Right ventricle myocardium inferior (tissue), 1 donor: Measurements from ENCODE around the gene GLT1D1. TPM values are rescaled to one million over a fixed set of nuclear protein-coding genes. Genes with fewer than 3 reads are reported as not detected.
"Not testable (repeated sequence)": the region's sequence is repeated elsewhere in the genome, so short reads cannot be mapped to it uniquely, and the experiment has no call there.

ENCODE experiments used
- ATAC-seq: fragments of 200-7000 bp; cut with Tn5 transposase; one replicate; pipeline ENCODE4 v1.9.1; 2020; ENCODE audit warnings: mild to moderate bottlenecking, moderate library complexity
- DNase-seq: peaks from one replicate; pipeline ENCODE4 v3.0.0; 2021; ENCODE audit errors: missing footprints
- intact Hi-C: fragments of 100-400 bp; cut with DNase I; formaldehyde crosslinking; loops from one replicate; pipeline ENCODE4 v1.11.0; 2022
- long read RNA-seq: library from polyadenylated mRNA; unstranded; transcript quantifications from one replicate; pipeline ENCODE4 v2.0.0, GENCODE V29; 2021
- total RNA-seq: library from RNA; stranded (reverse); fragmentation: NEBNext Ultra II Directional; extraction: Animal tissue kit (Norgen Biotek cat#: 25700); gene quantifications from one replicate; pipeline ENCODE4 v1.2.1, GENCODE V29; 2021
- donor health status: DM: no; HTN: yes; CAD: no; lungs with severe emphysema.

Gene GLT1D1
- total RNA-seq: 0.68 TPM
- long read RNA-seq: 0 reads

GRCh38 chr12:128852885-128853599, at the start of gene GLT1D1:
TSS of gene GLT1D1 (plus strand) at chr12:128853478. CDS start at chr12:128853582, 104 bp downstream.
- DNase-seq: no peak
- intact Hi-C loops: no loop called here
- no peak for ATAC-seq

GRCh38 chr12:128803788-128804187, 49.5 kb upstream of the GLT1D1 start:
- intact Hi-C loops: no loop called here

GRCh38 chr12:128804762-128805161, 48.5 kb upstream of the GLT1D1 start:
- DNase-seq: no peak
- intact Hi-C loops: no loop called here
- no peak for ATAC-seq

More at GRCh38 chr12:128803788-128804187, 49.5 kb upstream of the GLT1D1 start:
- peak; percentile 43 for ATAC-seq
- no peak for DNase-seq

- intact Hi-C loops, DNase-seq, ATAC-seq: not testable (repeated sequence)
Measured at GRCh38 chr12:128805406-128805805, 47.9 kb upstream of the GLT1D1 start.

- no peak for DNase-seq
- intact Hi-C loops: no loop called here
- no peak for ATAC-seq
Measured at GRCh38 chr12:128806573-128806972, 46.7 kb upstream of the GLT1D1 start.

- no peak for ATAC-seq
- no peak for DNase-seq
- intact Hi-C loops: no loop called here
Measured at GRCh38 chr12:128807161-128807724, 46.0 kb upstream of the GLT1D1 start.

GRCh38 chr12:128808651-128809050, 44.6 kb upstream of the GLT1D1 start:
- no peak for DNase-seq
- ATAC-seq: no peak
- intact Hi-C loops: no loop called here

- DNase-seq: no peak
- intact Hi-C loops: no loop called here
- ATAC-seq: peak; percentile 94
Measured at GRCh38 chr12:128810182-128811127, 42.8 kb upstream of the GLT1D1 start.

- ATAC-seq (no peak), DNase-seq (no peak)
- intact Hi-C loops: no loop called here
Measured at GRCh38 chr12:128811806-128812205, 41.5 kb upstream of the GLT1D1 start.

- DNase-seq: no peak
- no peak for ATAC-seq
- intact Hi-C loops: no loop called here
Measured at GRCh38 chr12:128813392-128813791, 39.9 kb upstream of the GLT1D1 start.

GRCh38 chr12:128813883-128814282, 39.4 kb upstream of the GLT1D1 start:
- intact Hi-C loops: no loop called here
- ATAC-seq: no peak

GRCh38 chr12:128814411-128815261, 38.6 kb upstream of the GLT1D1 start:
- DNase-seq (no peak), ATAC-seq (no peak)
- intact Hi-C loops: no loop called here

More at GRCh38 chr12:128813883-128814282, 39.4 kb upstream of the GLT1D1 start:
- no peak for DNase-seq

GRCh38 chr12:128815779-128816642, 37.3 kb upstream of the GLT1D1 start:
- ATAC-seq (no peak), DNase-seq (no peak)
- intact Hi-C loops: no loop called here

- ATAC-seq: no peak
- intact Hi-C loops: no loop called here
- DNase-seq: no peak
Measured at GRCh38 chr12:128816643-128816920, 36.7 kb upstream of the GLT1D1 start.

- ATAC-seq: peak; percentile 87
- DNase-seq: peak; percentile 85
- intact Hi-C loops: no loop called here
Measured at GRCh38 chr12:128817111-128818015, 35.9 kb upstream of the GLT1D1 start.

- ATAC-seq (no peak), DNase-seq (no peak)
- intact Hi-C loops: no loop called here
Measured at GRCh38 chr12:128818065-128819022, 34.9 kb upstream of the GLT1D1 start.
